Measurements from ENCODE around the gene BAAT. TPM values are rescaled to one million over a fixed set of nuclear protein-coding genes. Genes with fewer than 3 reads are reported as not detected.

Gene BAAT
- total and polyA plus RNA-seq, 9 of the 15 experiments (the other 6 are each of a cell fraction or from before 2014, with no cell fraction given) = 0.17 to 0.76 (median 0.32) TPM

- DNase-seq (ENCODE audit: extremely low read depth in 1 of 4, low spot score in 3 of 4) (no peak), ATAC-seq (peak; percentile 58), FAIRE-seq (no peak)
- BruUV-seq (replicated peaks) = no TSS peak
- CTCF ChIA-PET (ENCODE audit: low intra/inter-chr PET ratio) = no interaction called here
- peak overlapping the region; percentile 48; the same call in 1 of the 2 replicates for H2AFZ ChIP-seq (ENCODE audit: low read depth, low read length)
- in situ Hi-C loops (cut with MboI) (no loop called here), intact Hi-C loops (cut with micrococcal nuclease) (loop anchor here (10.0 kb wide), 2 partner anchors 59 to 201 kb away; partner anchors contain the start of gene RNF20)
- H3K36me3 ChIP-seq (ENCODE audit: control insufficient read depth, insufficient read depth, low read length) = no peaks in the 10 kb centered on the region
- H3K27me3 ChIP-seq (ENCODE audit: control insufficient read depth in 2 of 2, insufficient read depth in 2 of 2, low read length in 2 of 2) = no peaks in the 10 kb centered on the region
- H3K9me1 ChIP-seq (ENCODE audit: control insufficient read depth, insufficient read depth, low read length) = no peaks in the 10 kb centered on the region
- 0 out of 4 replicates have a peak overlapping the region, but pooled peaks of 1 of the 2 experiments have one; percentile 39 for H3K9ac ChIP-seq (ENCODE audit: insufficient read depth in 1 of 2, low read depth in 2 of 2, low read length in 2 of 2)
- H3K4me3 ChIP-seq = no peak overlapping the region
- H3K4me1 ChIP-seq (replicated peaks in 1 of 2; ENCODE audit: control insufficient read depth in 2 of 2, insufficient read depth in 2 of 2, low read length in 2 of 2) = peaks cover 0 to 5% of the 10 kb centered on the region in 2 experiments; a peak in 4 of 5 replicates
- POLR2A ChIA-PET = interaction anchor here (0.6 to 0.7 kb wide), 2 partner anchors 48 to 221 kb away, joined by 3 to 4 read pairs; no protein-coding TSS in a partner anchor
- no peaks in the 10 kb centered on the region for H4K20me1 ChIP-seq (replicated peaks; ENCODE audit: control insufficient read depth, insufficient read depth, low read length)
- H3K4me2 ChIP-seq (ENCODE audit: insufficient read depth, low read length) = no peak overlapping the region
- no peaks in the 10 kb centered on the region for H3K9me3 ChIP-seq (replicated peaks; ENCODE audit: control insufficient read depth, insufficient read depth, low read depth, low read length)
- 61% methylated on average over 24 of the region's 25 CpGs for WGBS (ENCODE audit: insufficient coverage, low coverage, missing lambda C conversion rate)
- no peak overlapping the region for H3K27ac ChIP-seq (ENCODE audit: extremely low read depth, low read depth, low read length)
- no peak for TF ChIP-seq LARP7 (IDR thresholded peaks at IDR 0.05)
- TF ChIP-seq TCF3 (CRISPR knock-in tag; IDR thresholded peaks at IDR 0.05) = no peak
- TF ChIP-seq BCL6 (CRISPR knock-in tag; IDR thresholded peaks at IDR 0.05) = no peak
- no peak for TF ChIP-seq PATZ1 (CRISPR knock-in tag; IDR thresholded peaks at IDR 0.05; ENCODE audit: borderline replicate concordance)
- TF ChIP-seq BRF2 (IDR thresholded peaks at IDR 0.05; ENCODE audit: borderline replicate concordance, insufficient read depth, insufficient read length) = no peak
- no peak for TF ChIP-seq MYBL2 (IDR thresholded peaks at IDR 0.05; ENCODE audit: low read depth)
- TF ChIP-seq MYBL2 (CRISPR knock-in tag; IDR thresholded peaks at IDR 0.05; ENCODE audit: borderline replicate concordance) = no peak
- no peak for TF ChIP-seq CBFA2T3 (IDR thresholded peaks at IDR 0.05)
- no peak for TF ChIP-seq MXD1 (CRISPR knock-in tag; IDR thresholded peaks at IDR 0.05; ENCODE audit: borderline replicate concordance, poor library complexity, severe bottlenecking)
- TF ChIP-seq ZNF77 (CRISPR knock-in tag; IDR thresholded peaks at IDR 0.05) = no peak
- TF ChIP-seq ZNF764 (CRISPR knock-in tag; IDR thresholded peaks at IDR 0.05; ENCODE audit: low read depth) = no peak
- no peak for TF ChIP-seq PML (IDR thresholded peaks at IDR 0.05; ENCODE audit: low read length)
- TF ChIP-seq KDM1A (IDR thresholded peaks at IDR 0.05) = no peak
- TF ChIP-seq MBD1 (CRISPR knock-in tag; IDR thresholded peaks at IDR 0.05) = no peak
- no peak for TF ChIP-seq ZFP36 (IDR thresholded peaks at IDR 0.05; ENCODE audit: low read depth, low read length, partially characterized antibody)
- TF ChIP-seq GATA2 (CRISPR knock-in tag; IDR thresholded peaks at IDR 0.05) = no peak
- H3K79me2 ChIP-seq (ENCODE audit: control insufficient read depth, insufficient read depth, low read length) = no peaks in the 10 kb centered on the region
These were observed 50.7 kb downstream of the BAAT start for GRCh38 chr9:101333926-101334702.

Data from K562 (cell line).